ENCODE measurements around the gene TRIM36.

The TRIM36 gene

GRCh38 chr5:115168829-115169486, 750 bp downstream of the TRIM36 start:
- no peak for DNase-seq (ENCODE audit: low spot score)
- H3K27ac ChIP-seq, result peak overlapping the region; percentile 65 to 89

GRCh38 chr5:115166744-115167393, 2.8 kb downstream of the TRIM36 start:
- no peak for DNase-seq (ENCODE audit: low spot score)
- Histone ChIP-seq H3K4me3 (no peak overlapping the region), H3K27ac (no peak overlapping the region)
- no peak for TF ChIP-seq CTCF (IDR thresholded peaks at IDR 0.05)

More at GRCh38 chr5:115168829-115169486, 750 bp downstream of the TRIM36 start:
- peak overlapping the region; percentile 92 for H3K4me3 ChIP-seq
- no peak for TF ChIP-seq CTCF (IDR thresholded peaks at IDR 0.05)

DNA sequence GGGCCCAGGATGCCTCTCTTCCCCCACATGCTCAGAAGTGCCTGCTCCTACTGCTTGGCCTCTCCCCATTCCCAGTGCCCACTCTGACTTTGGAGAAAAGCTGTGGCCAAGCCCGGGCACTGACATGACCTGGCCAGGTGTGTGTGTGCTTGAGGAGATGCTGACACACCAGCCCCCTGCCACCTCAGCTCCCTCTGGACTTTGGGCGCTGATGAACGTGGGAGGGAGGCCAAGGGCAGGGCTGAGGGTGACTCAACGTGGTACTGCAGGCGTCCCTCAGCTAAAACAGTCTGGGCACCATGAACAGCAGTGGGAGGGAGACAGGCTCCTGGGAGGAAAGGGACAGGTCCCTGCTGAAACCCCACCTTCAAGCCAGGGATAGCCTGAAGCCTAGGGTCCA, 3.9 kb downstream of the TRIM36 start:
- Histone ChIP-seq H3K4me3 (no peak overlapping the region), H3K27ac (no peak overlapping the region)
- DNase-seq (ENCODE audit: low spot score), result no peak
- TF ChIP-seq CTCF (IDR thresholded peaks at IDR 0.05), result no peak

DNA sequence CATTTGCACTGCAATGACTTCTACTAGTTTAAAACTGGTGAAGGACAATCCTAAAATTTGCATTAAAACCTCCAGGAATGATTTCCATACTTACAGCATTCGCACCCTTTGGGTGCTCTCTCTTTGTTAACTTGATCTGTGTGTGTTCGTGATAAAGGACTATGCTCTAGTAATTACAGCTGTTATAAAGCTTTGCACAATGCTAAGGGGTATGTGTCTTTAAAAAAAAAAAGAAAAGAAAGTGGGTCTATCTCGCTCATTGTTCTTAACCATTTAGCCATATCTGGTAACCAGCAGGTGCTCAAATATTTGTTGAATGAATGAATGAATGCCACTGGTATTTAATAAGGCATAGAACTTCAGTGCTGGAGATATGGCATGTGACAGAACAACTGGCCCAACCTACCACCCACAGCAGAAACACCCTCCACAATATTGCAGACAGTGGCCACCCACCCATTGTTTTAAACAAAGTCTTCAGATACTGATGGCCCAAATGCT, 8.7 kb downstream of the TRIM36 start:
- TF ChIP-seq CTCF (IDR thresholded peaks at IDR 0.05), result no peak
- no peak overlapping the region for H3K4me3 ChIP-seq
- no peak for DNase-seq (ENCODE audit: low spot score)
- H3K27ac ChIP-seq, result no peak overlapping the region

DNA sequence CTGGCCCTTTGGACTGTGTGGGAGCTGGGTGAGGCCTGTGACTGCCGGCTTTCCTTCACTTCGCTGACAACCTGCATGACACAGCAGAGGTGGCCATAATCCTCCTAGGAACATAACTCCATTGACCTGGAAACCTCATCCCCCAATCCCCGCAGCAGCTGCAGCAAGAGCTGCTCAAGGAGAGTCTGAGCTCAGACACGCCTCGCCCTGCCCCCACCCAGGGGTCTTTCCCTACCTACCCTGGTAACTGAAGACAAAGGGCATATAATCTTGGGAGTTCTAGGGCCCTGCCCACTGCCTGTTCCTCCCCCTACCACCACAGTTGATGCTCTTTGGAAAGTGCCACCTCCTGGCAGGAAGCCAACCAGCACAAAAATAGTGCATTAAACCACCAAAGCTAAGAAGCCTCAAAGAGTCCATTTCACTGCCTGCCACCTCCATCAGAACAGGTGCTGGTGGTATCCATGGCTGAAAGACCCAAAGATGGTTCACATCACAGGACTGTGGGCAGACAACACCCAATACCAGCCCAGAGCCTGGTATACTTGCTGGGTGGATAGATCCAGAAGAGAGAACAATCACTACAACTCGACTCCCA, 18.4 kb downstream of the TRIM36 start:
- TF ChIP-seq CTCF (IDR thresholded peaks at IDR 0.05), result no peak
- no peak for DNase-seq (ENCODE audit: low spot score)
- Histone ChIP-seq H3K27ac (no peak overlapping the region), H3K4me3 (no peak overlapping the region)

GRCh38 chr5:115150512-115150911, 19.2 kb downstream of the TRIM36 start:
- no peak for TF ChIP-seq CTCF (IDR thresholded peaks at IDR 0.05)

More at GRCh38 chr5:115150512-115150911, 19.2 kb downstream of the TRIM36 start:
- Histone ChIP-seq H3K4me3 (no peak overlapping the region), H3K27ac (no peak overlapping the region)
- DNase-seq (ENCODE audit: low spot score), result no peak
